Activated naive CD4-positive, alpha-beta T cell treated with anti-CD3 and anti-CD28 coated beads, Interleukin-2, amount 10 ng/mL, durations not matched to agents 7 days and 5 days (primary cell): ENCODE data around the gene ALOX15B.

Experiments used
- CTCF ChIA-PET: fragments of 350-600 bp; sonication (Branson Sonifier 250); formaldehyde crosslinking; loops from one replicate; lab custom pipeline; 2021; ENCODE audit warnings: antibody characterized with exemption; lab: Charles Lee
- DNase-seq: peaks from one replicate; pipeline ENCODE4 v3.0.0-alpha.2; 2020
- H3K27ac Mint-ChIP-seq: one replicate; pipeline ENCODE4 v1.8.0; 2021; ENCODE audit warnings: mild to moderate bottlenecking, moderate library complexity, mixed read lengths
- H3K27me3 Mint-ChIP-seq: one replicate; pipeline ENCODE4 v1.8.0; 2021; ENCODE audit warnings: mild to moderate bottlenecking, mixed read lengths
- H3K36me3 Mint-ChIP-seq: one replicate; pipeline ENCODE4 v1.8.0; 2021; ENCODE audit warnings: mixed read lengths
- H3K4me1 Mint-ChIP-seq: one replicate; pipeline ENCODE4 v1.8.0; 2021; ENCODE audit warnings: mixed read lengths
- H3K4me3 Mint-ChIP-seq: one replicate; pipeline ENCODE4 v1.8.0; 2021; ENCODE audit warnings: mild to moderate bottlenecking, moderate library complexity, mixed read lengths
- H3K9me3 Mint-ChIP-seq: one replicate; pipeline ENCODE4 v1.8.0; 2021; ENCODE audit warnings: mixed read lengths

ALOX15B gene

DNA sequence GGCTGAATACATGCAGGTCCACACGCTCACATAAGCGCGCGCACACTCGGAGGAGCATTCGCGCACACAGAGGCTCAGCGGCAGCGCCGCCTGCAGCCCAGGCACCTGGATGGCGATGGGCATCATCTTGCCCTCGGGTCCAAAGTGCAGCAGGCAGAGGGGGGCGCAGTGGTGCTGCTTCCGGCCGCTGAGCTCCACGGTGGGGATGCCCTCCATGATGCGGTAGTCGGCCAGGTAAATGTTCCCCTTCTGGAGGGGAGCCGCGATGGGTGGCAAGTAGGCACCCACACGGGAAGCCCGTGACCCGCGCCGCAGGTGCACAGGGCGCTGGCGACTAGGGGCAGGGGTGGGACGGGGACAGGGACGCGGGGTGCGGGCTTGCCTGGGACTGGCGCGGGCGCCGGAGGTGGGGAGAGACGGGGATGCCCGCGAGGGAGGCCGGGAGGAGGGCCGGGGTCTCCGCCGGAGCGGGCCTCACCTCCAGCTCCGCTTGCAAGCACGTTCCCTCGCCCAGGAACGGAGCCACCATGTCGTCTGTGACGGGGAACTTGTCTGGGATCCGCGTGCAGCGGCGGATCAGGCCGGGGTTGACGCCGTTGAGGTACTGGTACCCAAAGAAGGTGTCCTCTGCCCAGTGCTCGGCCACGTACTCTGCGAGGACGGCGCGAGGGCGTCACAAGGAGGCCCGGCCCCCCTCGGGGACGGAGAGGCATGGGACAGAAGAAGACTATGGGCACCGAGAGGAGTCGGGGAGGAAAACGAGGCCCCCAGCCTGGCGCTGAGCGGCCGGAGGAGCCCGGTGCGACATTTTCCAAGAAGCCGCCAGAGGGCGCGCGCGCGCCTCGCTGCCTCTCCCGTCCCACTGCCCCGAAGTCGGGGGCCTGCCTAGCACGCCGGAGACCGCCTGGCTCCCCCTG is 40.7 kb downstream of the ALOX15B start:
- Mint-ChIP-seq H3K4me1 (peaks cover 17% of the 10 kb centered on the region), H3K9me3 (no peaks in the 10 kb centered on the region), H3K4me3 (peak overlapping the region; percentile 83), H3K27ac (peak overlapping the region; percentile 73), H3K36me3 (no peaks in the 10 kb centered on the region), H3K27me3 (peaks cover 35% of the 10 kb centered on the region)
- CTCF ChIA-PET: interaction anchor here (0.7 to 3.8 kb wide), 13 partner anchors 9 to 147 kb away, joined by 3 to 31 read pairs (median 4); partner anchors contain the start of genes CNTROB and TRAPPC1
- DNase-seq: peak; percentile 81

DNA sequence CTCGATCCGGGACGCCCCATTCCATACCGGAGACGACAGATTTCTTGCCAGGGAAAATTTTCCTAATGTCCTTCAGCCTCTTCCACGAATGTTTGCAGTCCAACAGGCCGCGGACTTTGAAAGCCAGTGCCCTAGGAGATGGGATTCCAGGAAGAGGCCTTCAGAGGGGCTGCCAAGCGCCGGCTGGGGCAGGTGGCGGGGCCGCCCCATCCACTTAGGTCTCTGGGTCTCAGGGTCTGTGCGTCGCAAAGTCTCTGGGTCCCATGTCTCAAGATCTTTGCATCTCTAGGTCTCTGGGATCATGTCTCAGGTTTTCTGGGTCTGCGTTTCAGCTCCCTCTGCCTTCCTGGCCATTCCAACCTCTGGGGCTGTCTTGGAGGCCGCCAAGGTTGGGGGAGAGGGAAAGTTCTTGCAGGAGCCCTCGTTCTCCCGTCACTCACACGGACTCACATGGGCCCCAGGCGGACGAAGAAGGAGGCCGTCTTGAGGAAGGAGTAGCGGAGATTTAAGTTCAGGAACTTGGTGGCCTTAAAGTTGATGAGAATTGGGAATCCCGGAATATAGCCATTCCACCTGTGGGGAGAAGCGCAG is 41.4 kb downstream of the ALOX15B start:
- H3K4me3 Mint-ChIP-seq: peak overlapping the region; percentile 83
- no peaks in the 10 kb centered on the region for H3K36me3 Mint-ChIP-seq
- peak overlapping the region; percentile 55 for H3K27ac Mint-ChIP-seq
- CTCF ChIA-PET: interaction anchor here (1.0 to 3.8 kb wide), 5 partner anchors 12 to 30 kb away, joined by 3 to 31 read pairs (median 3); no protein-coding TSS in a partner anchor
- peaks cover 29% of the 10 kb centered on the region for H3K27me3 Mint-ChIP-seq
- no peaks in the 10 kb centered on the region for H3K9me3 Mint-ChIP-seq
- peaks cover 15% of the 10 kb centered on the region for H3K4me1 Mint-ChIP-seq
- no peak for DNase-seq

GRCh38 chr17:8080799-8081219 is 42.0 kb downstream of the ALOX15B start:
- Mint-ChIP-seq H3K27me3 (peaks cover 23% of the 10 kb centered on the region), H3K4me1 (peaks cover 15% of the 10 kb centered on the region), H3K36me3 (no peaks in the 10 kb centered on the region), H3K27ac (no peak overlapping the region), H3K9me3 (no peaks in the 10 kb centered on the region), H3K4me3 (no peak overlapping the region)
- CTCF ChIA-PET: interaction anchor here (1.1 to 3.8 kb wide), 2 partner anchors 13 to 29 kb away, joined by 3 to 31 read pairs; no protein-coding TSS in a partner anchor
- no peak for DNase-seq

GRCh38 chr17:8081876-8082275 is 43.0 kb downstream of the ALOX15B start:
- H3K27me3 Mint-ChIP-seq: peaks cover 20% of the 10 kb centered on the region
- H3K4me3 Mint-ChIP-seq: no peak overlapping the region
- H3K27ac Mint-ChIP-seq: no peak overlapping the region
- H3K9me3 Mint-ChIP-seq: no peaks in the 10 kb centered on the region
- H3K4me1 Mint-ChIP-seq: peaks cover 15% of the 10 kb centered on the region
- no peak for DNase-seq
- CTCF ChIA-PET: interaction anchor here (0.7 to 3.8 kb wide), 5 partner anchors 9 to 37 kb away, joined by 3 to 31 read pairs (median 12); partner anchors contain the start of gene ALOXE3
- H3K36me3 Mint-ChIP-seq: no peaks in the 10 kb centered on the region

GRCh38 chr17:8082292-8082691 is 43.4 kb downstream of the ALOX15B start:
- CTCF ChIA-PET: interaction anchor here (0.7 to 3.4 kb wide), 4 partner anchors 9 to 36 kb away, joined by 3 to 22 read pairs (median 8); partner anchors contain the start of gene ALOXE3
- peaks cover 20% of the 10 kb centered on the region for H3K27me3 Mint-ChIP-seq
- no peak overlapping the region for H3K4me3 Mint-ChIP-seq
- no peak overlapping the region for H3K27ac Mint-ChIP-seq
- H3K9me3 Mint-ChIP-seq: no peaks in the 10 kb centered on the region
- DNase-seq: no peak
- H3K36me3 Mint-ChIP-seq: no peaks in the 10 kb centered on the region
- peaks cover 15% of the 10 kb centered on the region for H3K4me1 Mint-ChIP-seq

DNA sequence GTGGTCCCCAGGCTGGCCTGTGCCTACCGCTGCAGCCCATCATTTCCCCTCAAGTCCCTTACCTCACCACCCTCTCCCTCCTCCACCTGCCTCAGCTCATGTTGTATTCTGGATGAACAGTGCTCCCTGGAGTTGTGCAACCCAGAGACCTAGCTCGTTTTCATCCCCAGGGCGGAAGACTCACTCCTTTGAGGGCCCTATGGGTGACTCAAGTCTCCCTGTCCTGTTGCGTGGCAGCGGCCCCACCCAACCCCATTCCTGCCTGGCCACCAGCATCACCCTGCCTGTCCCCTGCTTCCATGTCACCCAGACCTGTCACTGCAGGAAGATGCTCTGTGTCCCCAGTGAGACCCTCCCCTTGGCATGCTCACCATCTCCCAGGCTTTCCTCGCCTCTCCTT is 45.4 kb downstream of the ALOX15B start:
- Mint-ChIP-seq H3K36me3 (no peaks in the 10 kb centered on the region), H3K4me3 (no peak overlapping the region), H3K27me3 (peaks cover 35% of the 10 kb centered on the region), H3K4me1 (peaks cover 10% of the 10 kb centered on the region), H3K27ac (no peak overlapping the region), H3K9me3 (no peaks in the 10 kb centered on the region)
- no peak for DNase-seq
- CTCF ChIA-PET: interaction anchor here (0.8 to 3.4 kb wide), 4 partner anchors 9 to 34 kb away, joined by 3 to 22 read pairs (median 10); partner anchors contain the start of gene ALOXE3

GRCh38 chr17:8087075-8087951 is 48.5 kb downstream of the ALOX15B start, which contains the start of gene ALOX12B:
TSS of gene ALOX12B (minus strand) at chr17:8087716. CDS start at chr17:8087442, 274 bp downstream.
- H3K27me3 Mint-ChIP-seq: peaks cover 66% of the 10 kb centered on the region
- no peak for DNase-seq
- H3K36me3 Mint-ChIP-seq: no peaks in the 10 kb centered on the region
- no peak within 1 kb of the TSS for H3K27ac Mint-ChIP-seq
- peaks cover 3% of the 10 kb centered on the region for H3K4me1 Mint-ChIP-seq
- CTCF ChIA-PET: interaction anchor here (0.9 to 1.0 kb wide), 3 partner anchors 12 to 32 kb away, joined by 3 to 5 read pairs (median 3); no protein-coding TSS in a partner anchor
- H3K4me3 Mint-ChIP-seq: no peak within 1 kb of the TSS
- no peaks in the 10 kb centered on the region for H3K9me3 Mint-ChIP-seq

GRCh38 chr17:8087952-8088230 is 49.0 kb downstream of the ALOX15B start:
- Mint-ChIP-seq H3K9me3 (no peaks in the 10 kb centered on the region), H3K4me3 (no peak overlapping the region), H3K27me3 (peaks cover 72% of the 10 kb centered on the region), H3K36me3 (no peaks in the 10 kb centered on the region), H3K27ac (no peak overlapping the region), H3K4me1 (peaks cover 3% of the 10 kb centered on the region)
- CTCF ChIA-PET: no interaction called here
- DNase-seq: no peak

GRCh38 chr17:8089728-8090127 is 50.9 kb downstream of the ALOX15B start:
- H3K36me3 Mint-ChIP-seq: no peaks in the 10 kb centered on the region
- DNase-seq: no peak
- CTCF ChIA-PET: interaction anchor here (0.5 to 2.2 kb wide), 6 partner anchors 10 to 128 kb away, joined by 3 to 8 read pairs (median 4); no protein-coding TSS in a partner anchor
- H3K4me1 Mint-ChIP-seq: peaks cover 12% of the 10 kb centered on the region
- H3K27ac Mint-ChIP-seq: no peak overlapping the region
- H3K27me3 Mint-ChIP-seq: peaks cover 78% of the 10 kb centered on the region
- H3K9me3 Mint-ChIP-seq: no peaks in the 10 kb centered on the region
- H3K4me3 Mint-ChIP-seq: no peak overlapping the region

GRCh38 chr17:8091033-8091687 is 52.3 kb downstream of the ALOX15B start:
- DNase-seq: no peak
- no peak overlapping the region for H3K4me3 Mint-ChIP-seq
- no peaks in the 10 kb centered on the region for H3K36me3 Mint-ChIP-seq
- H3K4me1 Mint-ChIP-seq: peaks cover 20% of the 10 kb centered on the region
- peaks cover 92% of the 10 kb centered on the region for H3K27me3 Mint-ChIP-seq
- no peak overlapping the region for H3K27ac Mint-ChIP-seq
- CTCF ChIA-PET: interaction anchor here (0.5 to 3.9 kb wide), 8 partner anchors 10 to 693 kb away, joined by 3 to 21 read pairs (median 4); no protein-coding TSS in a partner anchor
- H3K9me3 Mint-ChIP-seq: no peaks in the 10 kb centered on the region

GRCh38 chr17:8095361-8095760 is 56.5 kb downstream of the ALOX15B start:
- CTCF ChIA-PET: interaction anchor here (1.2 to 3.9 kb wide), 4 partner anchors 11 to 23 kb away, joined by 5 to 85 read pairs (median 30); partner anchors contain the start of gene ALOXE3
- Mint-ChIP-seq H3K9me3 (no peaks in the 10 kb centered on the region), H3K27ac (no peak overlapping the region), H3K4me3 (no peak overlapping the region), H3K4me1 (peaks cover 21% of the 10 kb centered on the region), H3K27me3 (peaks cover 65% of the 10 kb centered on the region), H3K36me3 (no peaks in the 10 kb centered on the region)
- no peak for DNase-seq

- CTCF ChIA-PET: interaction anchor here (0.7 to 1.2 kb wide), 2 partner anchors 14 to 36 kb away, joined by 3 to 5 read pairs; no protein-coding TSS in a partner anchor
- H3K27ac Mint-ChIP-seq: no peak overlapping the region
- H3K4me1 Mint-ChIP-seq: peaks cover 18% of the 10 kb centered on the region
- H3K9me3 Mint-ChIP-seq: no peaks in the 10 kb centered on the region
- no peak for DNase-seq
- no peaks in the 10 kb centered on the region for H3K36me3 Mint-ChIP-seq
- H3K27me3 Mint-ChIP-seq: peaks cover 54% of the 10 kb centered on the region
- no peak overlapping the region for H3K4me3 Mint-ChIP-seq
Observed at GRCh38 chr17:8096541-8096940, 57.7 kb downstream of the ALOX15B start.
